IPS-11a (cell line): ENCODE results near the gene CYP2D6.
"Not testable (repeated sequence)": the region's sequence is repeated elsewhere in the genome, so short reads cannot be mapped to it uniquely, and the experiment has no call there.

Source experiments
- H3K4me3 ChIP-seq: one replicate; pipeline ENCODE4 v1.5.1; 2013; ENCODE audit warnings: low read depth, low read length, control low read depth

Gene CYP2D6

DNA sequence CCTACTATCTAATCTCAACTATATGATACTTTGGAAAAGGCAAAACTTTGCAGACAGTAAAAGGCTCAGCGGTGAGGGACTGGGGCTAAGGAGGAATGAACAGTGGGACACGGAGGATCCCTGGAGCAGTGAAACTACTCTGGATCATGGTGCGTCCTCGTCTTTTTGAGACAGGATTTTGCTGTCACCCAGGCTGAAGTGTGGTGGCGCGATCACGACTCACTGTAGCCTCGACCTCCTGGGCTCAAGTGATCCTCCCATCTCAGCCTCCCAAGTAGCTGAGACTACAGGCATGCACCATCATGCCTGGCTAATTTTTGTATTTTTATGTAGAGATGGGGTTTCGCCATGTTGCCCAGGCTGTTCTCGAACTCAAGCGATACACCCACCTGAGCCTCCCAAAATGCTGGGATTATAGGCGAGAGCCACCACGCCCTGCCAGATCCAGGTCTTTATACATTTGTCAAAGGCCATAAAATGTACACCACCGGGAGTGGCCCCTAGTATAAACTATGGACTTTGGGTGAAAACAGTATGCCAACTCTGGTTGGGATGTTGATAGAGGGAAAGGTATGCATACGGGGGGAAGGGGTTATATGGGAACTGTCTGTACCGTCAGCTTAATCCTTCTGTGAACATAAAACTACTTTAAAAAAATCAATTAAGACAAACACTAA lies 28.0 kb upstream of the CYP2D6 start:
- H3K4me3 ChIP-seq: no peak overlapping the region

DNA sequence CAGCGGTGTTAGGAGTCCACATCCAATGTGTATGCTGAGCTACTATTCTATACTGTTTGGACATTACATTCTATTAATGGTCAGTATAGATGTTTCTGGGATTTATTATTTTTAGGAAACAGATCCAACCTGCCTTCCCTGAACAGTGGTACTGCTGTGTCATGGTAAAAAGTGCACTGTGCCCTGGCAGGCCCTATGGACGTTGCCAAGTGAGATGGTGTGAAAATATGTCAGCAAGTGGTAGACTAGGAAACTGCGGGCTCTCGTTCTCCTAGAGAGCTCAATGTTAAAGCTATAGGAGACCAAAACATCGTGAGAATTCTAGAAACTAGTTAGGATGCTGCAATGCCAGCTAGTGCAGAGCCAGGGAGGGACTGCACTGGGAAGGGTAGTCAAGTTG lies 26.0 kb upstream of the CYP2D6 start:
- H3K4me3 ChIP-seq: no peak overlapping the region

DNA sequence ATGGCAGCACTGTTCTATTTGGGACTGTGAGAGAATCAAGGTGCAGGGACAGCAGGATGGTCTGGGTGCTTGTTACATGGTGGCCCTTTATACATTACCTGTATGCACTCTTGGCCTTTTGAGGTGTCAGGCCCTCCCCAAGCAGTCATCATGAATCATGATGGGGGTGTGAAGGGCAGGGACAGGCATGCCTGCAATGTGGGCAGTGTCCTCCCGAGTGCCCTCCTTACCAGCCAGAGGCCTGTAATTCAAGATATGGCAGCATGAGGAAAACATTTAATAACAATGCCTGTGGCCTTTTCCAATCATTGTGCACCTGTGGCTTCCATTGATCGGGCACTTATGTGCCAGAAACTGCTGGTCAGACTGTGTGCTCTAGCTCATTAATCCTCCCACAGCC lies 25.5 kb upstream of the CYP2D6 start:
- H3K4me3 ChIP-seq: no peak overlapping the region

DNA sequence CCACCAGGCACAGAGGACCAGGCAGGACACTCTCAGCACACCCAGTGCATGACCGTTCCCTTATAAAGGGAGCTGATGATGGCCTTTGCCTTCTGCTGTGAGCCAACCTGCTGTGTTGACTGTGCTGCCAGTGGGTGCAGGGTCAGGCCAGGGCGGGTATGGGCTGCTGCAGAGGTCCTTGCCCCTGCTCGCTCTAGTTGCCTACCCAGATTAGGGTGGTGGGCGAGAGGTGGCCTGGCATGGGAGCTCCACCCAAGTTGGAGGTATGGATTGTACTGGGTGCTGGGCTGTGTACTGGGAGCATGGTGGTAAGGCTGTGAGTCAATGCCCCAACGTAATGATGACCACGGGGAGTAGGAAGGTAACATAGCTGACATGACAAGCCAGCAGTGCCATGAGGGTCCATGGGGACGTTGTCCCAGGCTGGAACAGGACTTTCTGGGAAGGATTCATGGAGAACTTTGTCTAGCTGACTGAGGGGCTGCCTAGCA lies 24.5 kb upstream of the CYP2D6 start:
- no peak overlapping the region for H3K4me3 ChIP-seq

DNA sequence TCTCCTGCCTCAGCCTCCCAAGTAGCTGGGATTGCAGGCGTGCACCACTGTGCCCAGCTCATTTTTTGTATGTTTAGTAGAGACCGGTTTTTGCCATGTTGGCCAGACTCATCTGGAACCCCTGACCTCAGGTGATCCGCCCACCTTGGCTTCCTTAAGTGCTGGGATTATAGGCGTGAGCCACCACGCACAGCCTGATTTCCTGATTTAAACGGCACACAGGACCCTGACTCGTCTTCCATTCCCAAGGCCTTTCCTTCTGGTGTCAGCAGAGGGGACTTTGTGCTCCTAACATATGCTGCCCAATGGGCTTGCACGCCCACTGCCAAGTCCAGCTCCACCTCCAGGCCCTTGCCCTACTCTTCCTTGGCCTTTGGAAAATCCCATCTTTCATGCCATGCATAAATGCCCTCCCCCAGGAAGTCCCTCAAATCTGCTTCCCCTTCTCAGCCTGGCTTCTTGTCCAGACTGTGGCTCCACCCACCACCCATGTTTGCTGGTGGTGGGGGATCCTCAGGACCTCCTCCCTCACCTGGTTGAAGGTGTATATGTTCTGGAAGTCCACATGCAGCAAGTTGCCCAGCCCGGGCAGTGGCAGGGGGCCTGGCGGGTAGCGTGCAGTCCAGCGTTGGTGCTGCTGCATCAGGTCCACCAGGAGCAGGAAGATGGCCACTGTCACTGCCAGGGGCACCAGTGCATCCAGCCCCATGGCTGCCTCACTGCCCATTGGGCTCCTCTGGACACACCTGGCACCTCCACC lies 23.9 kb upstream of the CYP2D6 start:
- H3K4me3 ChIP-seq: no peak overlapping the region

DNA sequence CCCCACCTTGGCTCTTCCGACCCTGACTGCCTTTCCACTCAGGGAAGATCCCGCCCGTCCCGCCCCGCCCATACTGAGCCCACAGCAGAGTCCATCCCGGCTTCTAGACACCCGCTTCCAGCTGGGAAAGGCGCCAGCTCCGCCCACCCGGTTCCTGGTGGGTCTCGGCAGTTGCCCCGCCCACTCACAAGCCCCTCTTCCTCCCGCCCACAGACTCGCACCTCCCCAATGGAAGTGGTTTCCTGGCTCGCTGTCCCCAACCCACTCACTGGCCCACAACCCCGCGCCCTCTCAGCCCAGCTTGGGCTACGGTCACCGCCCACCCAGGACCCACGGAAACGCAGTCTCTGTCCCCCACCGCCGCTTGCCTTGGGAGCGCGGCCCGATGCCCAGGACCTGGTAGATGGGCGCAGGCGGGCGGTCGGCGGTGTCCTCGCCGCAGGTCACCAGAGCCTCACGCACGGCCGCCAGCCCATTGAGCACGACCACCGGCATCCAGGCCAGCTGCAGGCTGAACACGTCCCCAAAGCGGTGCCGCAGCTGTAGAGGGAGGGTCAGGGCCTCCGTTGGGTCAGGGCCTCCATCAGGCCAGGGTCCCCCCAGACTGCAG lies 22.2 kb upstream of the CYP2D6 start:
- no peak overlapping the region for H3K4me3 ChIP-seq

DNA sequence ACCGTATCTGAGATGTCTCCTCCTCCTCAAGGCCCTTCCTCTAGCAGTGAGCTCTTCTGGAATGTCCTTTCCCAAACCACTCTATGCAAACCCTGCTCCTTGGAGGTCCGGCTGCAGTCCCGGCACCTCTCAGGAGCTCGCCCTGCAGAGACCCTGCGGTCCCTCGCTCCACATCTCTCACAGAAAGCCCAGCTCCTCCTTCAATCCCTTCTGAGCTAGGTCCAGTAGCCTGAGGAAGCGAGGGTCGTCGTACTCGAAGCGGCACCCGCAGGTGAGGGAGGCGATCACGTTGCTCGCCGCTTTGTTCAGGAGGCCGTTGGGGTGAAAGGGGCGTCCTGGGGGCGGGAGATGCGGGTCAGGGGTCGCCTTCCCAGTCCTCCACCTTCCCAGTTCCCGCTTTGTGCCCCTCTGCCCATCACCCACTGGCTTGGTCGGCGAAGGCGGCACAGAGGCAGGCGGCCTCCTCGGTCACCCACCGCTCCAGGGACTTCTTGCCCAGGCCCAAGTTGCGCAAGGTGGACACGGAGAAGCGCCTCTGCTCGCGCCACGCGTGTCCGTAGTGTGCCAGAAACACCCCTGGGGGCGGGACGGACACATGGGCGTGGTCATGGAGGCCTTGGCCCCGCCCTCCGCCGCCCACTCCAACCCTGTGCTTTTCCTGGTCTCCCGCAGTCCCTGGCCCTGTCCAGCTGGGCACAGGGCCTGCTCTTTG lies 21.5 kb upstream of the CYP2D6 start:
- no peak overlapping the region for H3K4me3 ChIP-seq

DNA sequence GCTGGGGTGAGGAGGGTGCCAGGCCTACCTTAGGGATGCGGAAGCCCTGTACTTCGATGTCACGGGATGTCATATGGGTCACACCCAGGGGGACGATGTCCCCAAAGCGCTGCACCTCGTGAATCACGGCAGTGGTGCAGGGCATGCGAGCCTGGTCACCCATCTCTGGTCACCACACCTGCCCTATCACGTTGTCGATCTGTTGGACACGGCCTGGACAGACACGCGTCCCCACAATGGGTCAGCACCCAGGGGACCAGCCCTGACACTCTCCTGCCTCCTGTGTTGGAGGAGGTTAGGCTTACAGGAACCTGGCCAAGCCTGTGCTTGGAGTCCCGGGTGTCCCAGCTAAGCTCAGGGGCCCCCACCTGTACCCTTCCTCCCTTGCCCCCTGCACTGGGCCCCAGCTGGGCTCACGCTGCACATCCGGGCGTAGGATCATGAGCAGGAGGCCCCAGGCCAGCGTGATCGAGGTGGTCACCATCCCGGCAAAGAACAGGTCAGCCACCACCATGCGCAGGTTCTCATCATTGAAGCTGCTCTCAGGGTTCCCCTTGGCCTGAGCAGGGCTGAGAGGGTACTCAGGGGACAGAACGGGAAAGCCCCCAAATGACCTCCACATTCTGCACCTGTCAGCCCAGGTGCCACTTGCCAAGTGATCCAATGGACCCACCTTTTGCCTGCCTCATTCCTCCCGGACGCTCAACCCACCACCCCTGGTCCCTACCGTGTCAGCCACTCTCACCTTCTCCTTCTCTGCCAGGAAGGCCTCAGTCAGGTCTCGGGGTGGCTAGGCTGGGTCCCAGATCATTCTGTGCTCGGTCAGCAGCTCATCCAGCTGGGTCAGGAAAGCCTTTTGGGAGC lies 20.3 kb upstream of the CYP2D6 start:
- H3K4me3 ChIP-seq: no peak overlapping the region

DNA sequence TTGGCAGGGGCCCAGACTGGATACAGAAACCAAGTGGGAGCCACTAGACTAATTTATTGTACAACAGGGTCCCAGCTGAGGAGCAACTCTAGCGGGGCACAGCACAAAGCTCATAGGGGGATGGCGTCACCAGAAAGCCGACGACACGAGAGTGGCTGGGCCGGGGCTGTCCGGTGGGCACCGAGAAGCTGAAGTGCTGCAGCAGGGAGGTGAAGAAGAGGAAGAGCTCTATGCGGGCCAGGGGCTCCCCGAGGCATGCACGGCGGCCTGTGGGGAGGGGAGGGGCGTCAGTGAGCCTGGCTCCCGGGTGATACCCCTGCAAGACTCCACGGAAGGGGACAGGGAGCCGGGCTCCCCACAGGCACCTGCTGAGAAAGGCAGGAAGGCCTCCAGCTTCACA lies 19.2 kb upstream of the CYP2D6 start:
- not testable (repeated sequence) for H3K4me3 ChIP-seq

DNA sequence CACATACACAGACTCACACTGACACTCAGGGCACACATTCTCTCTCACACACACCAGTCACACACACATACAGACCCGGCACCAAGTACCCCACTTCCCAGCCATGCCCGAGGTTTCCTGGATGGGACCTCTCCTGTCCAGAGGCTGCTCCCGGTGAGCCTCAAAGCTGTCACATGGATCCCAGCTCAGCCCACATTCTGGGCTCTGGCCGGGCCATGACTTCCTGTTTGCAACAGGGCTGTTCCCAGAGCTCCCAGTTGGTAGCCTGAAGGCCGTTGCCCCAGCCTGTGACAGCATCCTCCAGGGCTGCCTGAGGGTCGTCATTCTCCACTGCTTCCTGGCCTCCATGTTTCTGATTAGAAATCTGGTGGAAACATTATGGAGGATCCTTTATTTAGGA lies 14.6 kb upstream of the CYP2D6 start:
- H3K4me3 ChIP-seq: no peak overlapping the region

DNA sequence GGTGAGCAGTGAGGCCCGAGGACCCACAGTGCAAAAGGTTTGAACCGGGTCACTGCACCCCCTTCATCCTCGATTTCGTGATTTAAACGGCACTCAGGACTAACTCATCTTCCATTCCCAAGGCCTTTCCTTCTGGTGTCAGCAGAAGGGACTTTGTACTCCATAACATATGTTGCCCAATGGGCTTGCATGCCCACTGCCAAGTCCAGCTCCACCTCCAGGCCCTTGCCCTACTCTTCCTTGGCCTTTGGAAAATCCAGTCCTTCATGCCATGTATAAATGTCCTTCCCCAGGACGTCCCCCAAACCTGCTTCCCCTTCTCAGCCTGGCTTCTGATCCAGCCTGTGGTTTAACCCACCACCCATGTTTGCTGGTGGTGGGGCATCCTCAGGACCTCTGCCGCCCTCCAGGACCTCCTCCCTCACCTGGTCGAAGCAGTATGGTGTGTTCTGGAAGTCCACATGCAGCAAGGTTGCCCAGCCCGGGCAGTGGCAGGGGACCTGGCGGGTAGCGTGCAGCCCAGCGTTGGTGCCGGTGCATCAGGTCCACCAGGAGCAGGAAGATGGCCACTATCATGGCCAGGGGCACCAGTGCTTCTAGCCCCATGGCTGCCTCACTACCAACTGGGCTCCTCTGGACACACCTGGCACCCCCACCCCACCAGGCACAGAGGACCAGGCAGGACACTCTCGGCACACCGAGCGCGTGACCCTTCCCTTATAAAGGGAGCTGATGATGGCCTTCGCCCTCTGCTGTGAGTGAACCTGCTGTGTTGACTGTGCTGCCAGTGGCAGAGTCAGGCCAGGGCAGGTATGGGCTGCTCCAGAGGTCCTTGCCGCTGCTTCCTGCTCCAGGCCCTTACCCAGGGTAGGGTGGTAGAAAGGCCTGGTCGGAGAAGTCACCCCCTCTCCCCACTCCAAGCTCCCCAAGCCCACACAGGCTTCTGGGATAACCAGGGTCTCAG lies 13.5 kb upstream of the CYP2D6 start:
- not testable (repeated sequence) for H3K4me3 ChIP-seq

DNA sequence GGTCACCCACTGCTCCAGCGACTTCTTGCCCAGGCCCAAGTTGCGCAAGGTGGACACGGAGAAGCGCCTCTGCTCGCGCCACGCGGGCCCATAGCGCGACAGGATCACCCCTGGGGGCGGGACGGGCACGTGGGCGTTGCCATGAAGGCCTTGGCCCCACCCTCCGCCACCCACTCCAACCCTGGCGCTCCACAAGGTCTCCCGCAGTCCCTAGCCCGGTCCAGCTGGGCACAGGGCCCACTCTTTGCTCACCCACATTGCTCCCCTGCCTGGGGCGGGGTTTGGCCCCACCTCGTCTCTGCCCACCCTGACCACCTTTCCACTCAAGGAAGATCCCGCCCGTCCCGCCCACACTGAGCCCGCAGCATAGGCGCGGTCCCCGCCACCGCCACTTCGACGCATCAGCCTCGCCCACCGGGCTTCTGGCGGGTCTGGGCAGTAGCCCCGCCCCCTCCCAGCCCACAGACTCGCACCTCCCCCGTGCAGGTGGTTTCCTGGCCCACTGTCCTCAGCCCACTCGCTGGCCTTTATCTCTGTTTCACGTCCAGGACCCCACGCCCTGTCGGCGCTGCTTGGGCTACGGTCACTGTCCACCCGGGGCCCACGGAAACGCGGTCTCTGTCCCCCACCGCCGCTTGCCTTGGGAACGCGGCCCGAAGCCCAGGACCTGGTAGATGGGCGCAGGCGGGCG lies 12.3 kb upstream of the CYP2D6 start:
- no peak overlapping the region for H3K4me3 ChIP-seq

DNA sequence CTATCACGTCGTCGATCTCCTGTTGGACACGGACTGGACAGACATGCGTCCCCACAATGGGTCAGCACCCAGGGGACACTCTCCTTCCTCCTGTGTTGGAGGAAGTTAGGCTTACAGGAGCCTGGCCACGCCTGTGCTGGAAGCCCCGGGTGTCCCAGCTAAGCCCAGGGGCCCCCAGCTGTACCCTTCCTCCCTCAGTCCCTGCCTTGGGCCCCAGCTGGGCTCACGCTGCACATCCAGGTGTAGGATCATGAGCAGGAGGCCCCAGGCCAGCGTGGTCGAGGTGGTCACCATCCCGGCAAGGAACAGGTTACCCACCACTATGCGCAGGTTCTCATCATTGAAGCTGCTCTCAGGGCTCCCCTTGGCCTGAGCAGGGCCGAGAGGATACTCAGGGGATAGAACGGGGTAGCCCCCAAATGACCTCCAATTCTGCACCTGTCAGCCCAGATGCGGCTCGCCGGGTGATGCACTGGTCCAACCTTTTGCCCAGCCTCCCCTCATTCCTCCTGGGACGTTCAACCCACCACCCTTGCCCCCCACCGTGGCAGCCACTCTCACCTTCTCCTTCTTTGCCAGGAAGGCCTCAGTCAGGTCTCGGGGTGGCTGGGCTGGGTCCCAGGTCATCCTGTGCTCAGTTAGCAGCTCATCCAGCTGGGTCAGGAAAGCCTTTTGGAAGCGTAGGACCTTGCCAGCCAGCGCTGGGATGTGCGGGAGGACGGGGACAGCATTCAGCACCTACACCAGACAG lies 10.9 kb upstream of the CYP2D6 start:
- not testable (repeated sequence) for H3K4me3 ChIP-seq

DNA sequence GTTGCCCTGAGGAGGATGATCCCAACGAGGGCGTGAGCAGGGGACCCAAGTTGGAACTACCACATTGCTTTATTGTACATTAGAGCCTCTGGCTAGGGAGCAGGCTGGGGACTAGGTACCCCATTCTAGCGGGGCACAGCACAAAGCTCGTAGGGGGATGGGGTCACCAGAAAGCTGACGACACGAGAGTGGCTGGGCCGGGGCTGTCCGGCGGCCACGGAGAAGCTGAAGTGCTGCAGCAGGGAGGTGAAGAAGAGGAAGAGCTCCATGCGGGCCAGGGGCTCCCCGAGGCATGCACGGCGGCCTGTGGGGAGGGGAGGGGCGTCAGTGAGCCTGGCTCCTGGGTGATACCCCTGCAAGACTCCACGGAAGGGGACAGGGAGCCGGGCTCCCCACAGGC lies 9.5 kb upstream of the CYP2D6 start:
- not testable (repeated sequence) for H3K4me3 ChIP-seq

DNA sequence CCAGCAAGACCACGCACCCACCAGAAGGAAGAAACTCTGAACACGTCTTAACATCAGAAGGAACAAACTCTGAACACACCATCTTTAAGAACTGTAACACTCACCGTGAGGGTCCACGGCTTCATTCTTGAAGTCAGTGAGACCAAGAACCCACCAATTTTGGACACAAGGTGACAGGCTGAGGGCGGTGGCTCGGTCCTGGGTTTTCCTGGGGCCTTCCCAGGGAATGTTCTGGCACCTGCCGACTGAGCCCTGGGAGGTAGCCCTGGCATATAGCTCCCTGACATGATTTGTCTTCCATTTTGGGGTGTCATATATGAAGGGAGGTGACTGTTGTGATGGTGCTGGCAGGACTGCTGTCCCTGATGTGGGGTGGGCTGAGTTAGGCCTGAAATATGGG lies 8.9 kb upstream of the CYP2D6 start:
- H3K4me3 ChIP-seq: not testable (repeated sequence)

DNA sequence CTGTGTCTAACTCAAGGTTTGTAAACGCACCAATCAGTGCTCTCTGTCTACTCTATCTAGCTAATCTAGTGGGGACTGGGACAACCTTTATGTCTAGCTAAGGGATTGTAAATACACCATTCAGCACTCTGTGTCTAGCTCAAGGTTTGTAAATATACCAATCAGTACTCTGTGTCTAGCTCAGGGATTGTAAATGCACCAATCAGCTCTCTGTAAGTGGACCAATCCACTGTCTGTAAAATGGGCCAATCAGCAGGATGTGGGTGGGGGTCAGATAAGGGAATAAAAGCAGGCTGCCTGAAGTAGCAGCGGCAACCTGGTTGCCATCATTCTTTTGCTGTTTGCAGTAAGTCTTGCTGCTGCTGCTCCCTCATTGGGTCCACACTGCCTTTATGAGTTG lies 8.4 kb upstream of the CYP2D6 start:
- H3K4me3 ChIP-seq: no peak overlapping the region

DNA sequence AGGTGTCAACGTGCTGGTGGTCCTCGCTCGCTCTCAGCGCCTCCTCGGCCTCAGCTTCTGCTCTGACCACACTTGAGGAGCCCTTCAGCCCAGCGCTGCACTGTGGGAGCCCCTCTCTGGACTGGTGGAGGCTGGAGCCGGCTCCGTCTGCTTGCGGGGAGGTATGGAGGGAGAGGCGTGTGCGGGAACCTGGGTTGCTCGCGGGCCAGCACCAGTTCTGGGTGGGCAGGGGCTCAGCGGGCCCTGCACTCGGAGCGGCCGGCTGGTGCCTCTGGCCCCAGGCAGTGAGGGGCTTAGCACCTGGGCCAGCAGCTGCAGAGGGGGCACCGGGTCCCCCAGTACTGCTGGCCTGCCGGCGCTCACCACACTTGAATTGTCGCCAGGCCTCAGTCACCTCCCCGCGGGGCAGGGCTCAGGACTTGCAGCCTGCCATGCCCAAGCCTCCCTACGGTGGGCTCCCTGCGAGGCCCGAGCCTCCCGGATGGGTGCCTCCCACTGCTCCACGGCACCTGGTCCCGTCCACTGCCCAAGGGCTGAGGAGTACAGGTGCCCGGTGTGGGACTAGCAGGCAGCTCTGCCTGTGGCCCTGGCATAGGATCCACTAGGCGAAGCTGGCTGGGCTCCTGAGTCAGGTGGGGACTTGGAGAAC lies 7.6 kb upstream of the CYP2D6 start:
- no peak overlapping the region for H3K4me3 ChIP-seq

DNA sequence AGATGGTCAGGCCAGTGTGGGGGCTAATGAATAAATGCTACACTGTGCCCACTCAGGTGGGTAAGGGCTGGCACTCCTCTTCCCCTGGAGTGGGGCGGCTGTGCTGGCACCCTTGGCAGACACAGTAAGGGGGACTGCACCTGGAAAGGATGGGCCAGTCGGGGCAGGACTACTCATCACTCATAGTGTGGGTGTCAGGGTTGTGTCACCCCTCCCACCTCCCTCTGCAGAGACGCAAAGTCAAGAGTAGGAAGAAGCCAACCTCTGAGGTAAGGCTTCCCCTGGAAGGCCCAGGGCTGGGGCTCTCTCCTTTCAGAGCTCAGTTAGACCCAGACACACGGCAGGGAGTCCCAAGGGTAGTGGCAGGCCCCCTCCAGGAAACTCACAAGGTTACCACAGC lies 5.1 kb upstream of the CYP2D6 start:
- H3K4me3 ChIP-seq: not testable (repeated sequence)
